ENCODE results near the gene ELAVL4. TPM values are rescaled to one million over a fixed set of nuclear protein-coding genes. Genes with fewer than 3 reads are reported as not detected.

ELAVL4 gene
- total and polyA plus RNA-seq, 11 donors = 0.08 to 0.37 (median 0.32) TPM; not detected in 8

DNA sequence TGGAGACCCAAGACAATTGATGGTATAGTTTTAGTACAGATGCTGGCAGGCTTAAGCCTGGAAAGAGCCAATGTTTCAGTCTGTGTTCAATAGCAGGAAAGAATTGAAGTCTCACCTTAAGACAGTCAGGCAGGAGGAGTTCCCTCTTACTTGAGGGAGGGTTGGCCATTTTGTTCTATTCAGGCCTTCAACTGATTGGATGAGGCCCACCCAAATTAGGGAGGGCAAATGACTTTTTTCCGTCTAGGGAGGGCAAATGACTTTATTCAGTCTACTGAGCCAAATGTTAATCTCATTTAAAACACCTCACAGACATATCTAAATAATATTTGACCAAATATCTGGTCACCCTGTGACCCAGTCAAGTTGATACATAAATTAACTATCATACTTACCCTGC, 31.4 kb upstream of the ELAVL4 start:
- no peaks in the 10 kb centered on the region for H3K4me1 ChIP-seq
- H3K27ac ChIP-seq = no peak overlapping the region
- WGBS, 4 donors = 71 to 88% (median 74%) methylated on average over 1 of the region's 1 CpG
- ATAC-seq = no peak
- H3K27me3 ChIP-seq = peaks cover 0 to 4% (median 0%) of the 10 kb centered on the region in 9 donors
- H3K36me3 ChIP-seq = no peaks in the 10 kb centered on the region
- intact Hi-C loops (cut with DNase I) = no loop called here
- no peak for DNase-seq
- no peak for TF ChIP-seq POLR2A (IDR thresholded peaks at IDR 0.05)
- TF ChIP-seq, protein P1, sequence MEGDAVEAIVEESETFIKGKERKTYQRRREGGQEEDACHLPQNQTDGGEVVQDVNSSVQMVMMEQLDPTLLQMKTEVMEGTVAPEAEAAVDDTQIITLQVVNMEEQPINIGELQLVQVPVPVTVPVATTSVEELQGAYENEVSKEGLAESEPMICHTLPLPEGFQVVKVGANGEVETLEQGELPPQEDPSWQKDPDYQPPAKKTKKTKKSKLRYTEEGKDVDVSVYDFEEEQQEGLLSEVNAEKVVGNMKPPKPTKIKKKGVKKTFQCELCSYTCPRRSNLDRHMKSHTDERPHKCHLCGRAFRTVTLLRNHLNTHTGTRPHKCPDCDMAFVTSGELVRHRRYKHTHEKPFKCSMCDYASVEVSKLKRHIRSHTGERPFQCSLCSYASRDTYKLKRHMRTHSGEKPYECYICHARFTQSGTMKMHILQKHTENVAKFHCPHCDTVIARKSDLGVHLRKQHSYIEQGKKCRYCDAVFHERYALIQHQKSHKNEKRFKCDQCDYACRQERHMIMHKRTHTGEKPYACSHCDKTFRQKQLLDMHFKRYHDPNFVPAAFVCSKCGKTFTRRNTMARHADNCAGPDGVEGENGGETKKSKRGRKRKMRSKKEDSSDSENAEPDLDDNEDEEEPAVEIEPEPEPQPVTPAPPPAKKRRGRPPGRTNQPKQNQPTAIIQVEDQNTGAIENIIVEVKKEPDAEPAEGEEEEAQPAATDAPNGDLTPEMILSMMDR (IDR thresholded peaks at IDR 0.05) = no peak
- no peaks in the 10 kb centered on the region for H3K9me3 ChIP-seq
- H3K4me3 ChIP-seq = no peak overlapping the region

DNA sequence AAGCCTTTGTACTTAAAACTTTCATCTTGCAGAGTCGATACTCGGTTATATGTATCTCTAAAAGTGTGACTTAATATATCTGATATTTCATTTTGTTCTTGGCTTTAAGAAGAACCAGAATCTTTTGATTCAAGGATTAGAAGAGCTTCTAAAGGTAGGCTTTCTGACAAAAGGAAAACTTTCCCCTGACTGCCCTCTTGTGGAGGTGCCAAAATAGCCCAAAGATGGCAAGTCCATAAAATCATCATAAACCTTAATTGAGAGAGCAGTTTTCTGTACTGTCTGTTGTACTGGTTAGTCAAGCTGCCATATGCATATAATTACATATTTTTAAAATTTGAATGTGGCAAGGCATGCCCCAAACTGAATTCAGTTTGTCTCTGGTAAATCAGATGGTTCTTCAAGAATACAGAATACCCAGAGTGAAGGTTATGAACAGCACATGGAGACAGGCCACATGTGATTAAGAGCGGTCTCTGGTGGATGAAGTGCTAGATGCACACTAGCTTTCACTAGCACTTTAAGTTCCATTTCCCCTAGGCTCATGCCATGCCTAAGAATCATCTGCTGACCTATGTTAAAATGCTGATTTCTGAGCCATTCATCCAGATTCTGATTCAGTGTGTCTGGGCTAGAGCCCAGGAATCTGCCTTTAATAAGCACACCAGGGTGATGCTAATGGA, 27.7 kb upstream of the ELAVL4 start:
- H3K27ac ChIP-seq = no peak overlapping the region
- intact Hi-C loops (cut with DNase I) = no loop called here
- H3K9me3 ChIP-seq = no peaks in the 10 kb centered on the region
- H3K36me3 ChIP-seq = no peaks in the 10 kb centered on the region
- H3K27me3 ChIP-seq = peaks cover 0 to 4% (median 0%) of the 10 kb centered on the region in 9 donors
- WGBS, 4 donors = 61 to 71% (median 64%) methylated on average over 3 of the region's 3 CpGs
- ATAC-seq (no peak), DNase-seq (no peak)
- no peak overlapping the region for H3K4me3 ChIP-seq
- TF ChIP-seq, protein P1 (IDR thresholded peaks at IDR 0.05) = peak in 11 of 12 donors; percentile 5 to 29 (median 20)
- TF ChIP-seq POLR2A (IDR thresholded peaks at IDR 0.05) = no peak
- H3K4me1 ChIP-seq = no peaks in the 10 kb centered on the region

DNA sequence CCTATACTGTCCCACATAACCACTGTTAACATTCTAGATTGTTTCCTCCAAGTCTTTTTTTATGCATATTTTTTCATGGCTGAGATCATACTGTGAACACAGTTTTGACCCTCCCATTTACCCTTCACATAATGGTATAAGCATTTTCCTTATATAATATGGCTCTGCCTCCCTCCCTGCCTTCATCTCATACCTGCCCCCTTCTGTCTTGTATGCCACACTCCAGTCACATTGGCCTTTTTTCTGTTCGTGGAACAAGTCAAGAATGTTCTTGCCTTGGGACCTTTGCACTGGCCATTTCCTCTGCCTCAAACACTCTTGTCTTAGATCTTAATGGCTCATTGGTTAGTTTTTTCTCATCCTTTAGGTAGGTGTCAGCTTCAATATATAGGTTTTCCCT, 24.3 kb upstream of the ELAVL4 start:
- intact Hi-C loops (cut with DNase I) = no loop called here
- no peak for TF ChIP-seq POLR2A (IDR thresholded peaks at IDR 0.05)
- TF ChIP-seq, protein P1 (IDR thresholded peaks at IDR 0.05) = no peak
- Histone ChIP-seq H3K4me1 (no peaks in the 10 kb centered on the region), H3K9me3 (no peaks in the 10 kb centered on the region), H3K27me3 (peaks cover 0 to 3% (median 0%) of the 10 kb centered on the region in 9 donors), H3K4me3 (no peak overlapping the region), H3K27ac (no peak overlapping the region), H3K36me3 (no peaks in the 10 kb centered on the region)
- no peak for ATAC-seq
- DNase-seq = no peak
- 49 to 56% (median 53%) methylated on average over 1 of the region's 1 CpG for WGBS, 4 donors

DNA sequence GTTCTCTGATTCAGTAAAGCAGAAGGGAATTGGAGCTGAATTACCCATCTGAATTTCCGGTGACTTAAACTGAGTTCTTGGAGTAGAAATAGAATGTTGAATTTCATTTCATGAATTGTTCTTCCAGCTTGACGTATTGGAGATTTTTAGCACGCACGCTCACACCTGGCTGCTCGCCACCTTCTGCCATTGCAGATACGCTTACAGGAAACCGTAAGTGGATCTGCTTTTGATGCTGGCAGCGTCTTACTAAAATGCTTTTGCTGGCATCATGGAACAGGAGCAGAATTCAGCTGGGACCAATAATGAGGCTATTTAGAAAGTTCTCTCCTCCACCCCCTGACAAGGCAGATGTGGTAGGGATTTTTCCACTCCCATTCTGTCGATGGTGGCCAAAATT, 17.7 kb upstream of the ELAVL4 start:
- no peak overlapping the region for H3K4me3 ChIP-seq

More for the DNA sequence above, 17.7 kb upstream of the ELAVL4 start:
- peaks cover 0 to 8% (median 0%) of the 10 kb centered on the region in 9 donors for H3K27me3 ChIP-seq
- no peaks in the 10 kb centered on the region for H3K4me1 ChIP-seq
- no peak for TF ChIP-seq POLR2A (IDR thresholded peaks at IDR 0.05)
- TF ChIP-seq, protein P1 (IDR thresholded peaks at IDR 0.05) = no peak
- intact Hi-C loops (cut with DNase I) = no loop called here
- DNase-seq (no peak), ATAC-seq (no peak)
- H3K27ac ChIP-seq = no peak overlapping the region
- no peaks in the 10 kb centered on the region for H3K36me3 ChIP-seq
- H3K9me3 ChIP-seq = no peaks in the 10 kb centered on the region
- WGBS, 4 donors = 85 to 90% (median 88%) methylated on average over 9 of the region's 9 CpGs
